Osteocyte (in vitro differentiated cells): ENCODE measurements around the gene TMEM204. TPM values are rescaled to one million over a fixed set of nuclear protein-coding genes. Genes with fewer than 3 reads are reported as not detected.

Source experiments
- DNase-seq: peaks from one replicate; pipeline ENCODE4 v3.0.0; 2021; ENCODE audit warnings: mixed read lengths; ENCODE audit not compliant: unreplicated experiment; ENCODE audit errors: extremely low spot score
- H3K27ac Mint-ChIP-seq: one replicate; pipeline ENCODE4 v1.8.0; 2021; ENCODE audit warnings: mild to moderate bottlenecking, mixed read lengths; ENCODE audit not compliant: unreplicated experiment
- H3K27me3 Mint-ChIP-seq: one replicate; pipeline ENCODE4 v1.8.0; 2021; ENCODE audit warnings: mixed read lengths; ENCODE audit not compliant: unreplicated experiment
- H3K36me3 Mint-ChIP-seq: one replicate; pipeline ENCODE4 v1.8.0; 2021; ENCODE audit warnings: mixed read lengths; ENCODE audit not compliant: unreplicated experiment
- H3K4me1 Mint-ChIP-seq: one replicate; pipeline ENCODE4 v1.8.0; 2021; ENCODE audit warnings: mixed read lengths; ENCODE audit not compliant: unreplicated experiment
- H3K4me3 Mint-ChIP-seq: one replicate; pipeline ENCODE4 v1.8.0; 2021; ENCODE audit warnings: mild to moderate bottlenecking, moderate library complexity, mixed read lengths; ENCODE audit not compliant: unreplicated experiment
- H3K9me3 Mint-ChIP-seq: one replicate; pipeline ENCODE4 v1.8.0; 2021; ENCODE audit warnings: mixed read lengths; ENCODE audit not compliant: unreplicated experiment
- CTCF ChIP-seq: fragments of 200-600 bp; sonication (generic); IDR thresholded peaks from 2 replicates; pipeline ENCODE4 v1.5.0; 2021; ENCODE audit warnings: antibody characterized with exemption, mild to moderate bottlenecking, moderate library complexity
- total RNA-seq: library from RNA; stranded (reverse); gene quantifications from 2 replicates; pipeline ENCODE4 v1.2.1, GENCODE V29; 2021

The TMEM204 gene
- total RNA-seq, 1 donor from 2014 or later = 14.5 TPM

GRCh38 chr16:1575578-1575977 lies 42.1 kb downstream of the TMEM204 start:
- Mint-ChIP-seq H3K4me1 (no peaks in the 10 kb centered on the region), H3K27me3 (no peaks in the 10 kb centered on the region), H3K9me3 (no peaks in the 10 kb centered on the region), H3K27ac (no peak overlapping the region), H3K36me3 (peaks cover 27% of the 10 kb centered on the region), H3K4me3 (no peak overlapping the region)
- DNase-seq = no peak
- no peak for TF ChIP-seq CTCF

GRCh38 chr16:1579214-1579613 lies 45.7 kb downstream of the TMEM204 start:
- Mint-ChIP-seq H3K27me3 (no peaks in the 10 kb centered on the region), H3K9me3 (no peaks in the 10 kb centered on the region), H3K4me3 (no peak overlapping the region), H3K27ac (no peak overlapping the region), H3K4me1 (no peaks in the 10 kb centered on the region), H3K36me3 (peaks cover 41% of the 10 kb centered on the region)
- DNase-seq = no peak
- TF ChIP-seq CTCF = no peak

- Mint-ChIP-seq H3K27me3 (no peaks in the 10 kb centered on the region), H3K36me3 (peaks cover 49% of the 10 kb centered on the region), H3K4me1 (no peaks in the 10 kb centered on the region), H3K27ac (no peak overlapping the region), H3K4me3 (no peak overlapping the region), H3K9me3 (no peaks in the 10 kb centered on the region)
- no peak for DNase-seq
- TF ChIP-seq CTCF = no peak
These were observed 46.8 kb downstream of the TMEM204 start for GRCh38 chr16:1580256-1580655.

- no peaks in the 10 kb centered on the region for H3K4me1 Mint-ChIP-seq
- H3K27ac Mint-ChIP-seq = no peak overlapping the region
- H3K9me3 Mint-ChIP-seq = no peaks in the 10 kb centered on the region
- DNase-seq = no peak
- TF ChIP-seq CTCF = no peak
- H3K27me3 Mint-ChIP-seq = no peaks in the 10 kb centered on the region
- H3K36me3 Mint-ChIP-seq = peaks cover 47% of the 10 kb centered on the region
- H3K4me3 Mint-ChIP-seq = no peak overlapping the region
These were observed 47.5 kb downstream of the TMEM204 start for GRCh38 chr16:1580956-1581355.

- Mint-ChIP-seq H3K27ac (no peak overlapping the region), H3K9me3 (no peaks in the 10 kb centered on the region), H3K4me1 (no peaks in the 10 kb centered on the region), H3K27me3 (no peaks in the 10 kb centered on the region), H3K4me3 (no peak overlapping the region), H3K36me3 (peaks cover 48% of the 10 kb centered on the region)
- no peak for DNase-seq
- TF ChIP-seq CTCF = no peak
These were observed 48.3 kb downstream of the TMEM204 start for GRCh38 chr16:1581804-1582203.
